Kidney (tissue), 14 donors: ENCODE data around the gene EPHB3. TPM values are rescaled to one million over a fixed set of nuclear protein-coding genes. Genes with fewer than 3 reads are reported as not detected.
A peak's percentile ranks its signal among the peaks of the same experiment; 100 is the strongest.

ENCODE experiments used
- DNase-seq, 5 donors: peaks; one replicate each; pipeline ENCODE4 v3.0.0-alpha.2; 2013 to 2020
- FAIRE-seq: peaks from 2 replicates; lab custom pipeline; 2012; peaks lifted over from hg19 to GRCh38; lab: Jason Lieb, UNC
- H3K27ac ChIP-seq, 2 donors: one replicate each; pipeline ENCODE4 v1.7.0; 2013; ENCODE audit warnings: low read depth in 2 of 2, low read length in 2 of 2, inconsistent platforms in 1 of 2
- H3K27me3 ChIP-seq: one replicate; pipeline ENCODE4 v1.7.1; 2013; ENCODE audit warnings: low read length, inconsistent platforms; ENCODE audit not compliant: control insufficient read depth, insufficient read depth
- H3K36me3 ChIP-seq, 3 donors: one replicate each; pipeline versions ENCODE4 v1.7.0 to v1.7.1; 2013; ENCODE audit warnings: low read length in 3 of 3, control low read depth in 1 of 3, inconsistent platforms in 1 of 3; ENCODE audit not compliant: insufficient read depth in 3 of 3, control insufficient read depth in 2 of 3
- H3K4me1 ChIP-seq, 3 donors: one replicate each; pipeline versions ENCODE4 v1.7.0 to v1.7.1; 2013; ENCODE audit warnings: low read length in 3 of 3, inconsistent platforms in 1 of 3, low read depth in 1 of 3; ENCODE audit not compliant: control insufficient read depth in 2 of 3, insufficient read depth in 2 of 3
- H3K4me3 ChIP-seq, 3 donors: one replicate each; pipeline versions ENCODE4 v1.7.0 to v1.8.1; 2013; ENCODE audit warnings: low read length in 3 of 3, control low read depth in 1 of 3, inconsistent platforms in 1 of 3
- H3K9ac ChIP-seq, 3 donors: one replicate each; pipeline versions ENCODE4 v1.7.0 to v1.7.1; 2013; ENCODE audit warnings: low read length in 3 of 3, control low read depth in 1 of 3, inconsistent platforms in 1 of 3
- H3K9me3 ChIP-seq, 3 donors: one replicate each; pipeline versions ENCODE4 v1.7.0 to v1.7.1; 2013; ENCODE audit warnings: low read length in 3 of 3, control low read depth in 1 of 3, inconsistent platforms in 1 of 3; ENCODE audit not compliant: control insufficient read depth in 2 of 3, insufficient read depth in 1 of 3
- CTCF ChIP-seq: IDR thresholded peaks from 3 replicates; pipeline ENCODE4 v1.5.1; 2012; ENCODE audit warnings: mild to moderate bottlenecking, moderate library complexity, borderline replicate concordance; ENCODE audit not compliant: insufficient read depth; ENCODE audit errors: extremely low read depth
- intact Hi-C: fragments of 100-400 bp; cut with DNase I; formaldehyde crosslinking; loops from one replicate; pipeline ENCODE4 v1.11.1; 2022
- polyA plus RNA-seq: library from polyadenylated mRNA; stranded (reverse); fragments of 350-450 nt; fragmentation: Illumina TruSeq; extraction: RNeasy Lipid Tissue Mini Kit (QIAGEN cat#74804); gene quantifications from one replicate; pipeline ENCODE4 v1.2.3, GENCODE V29; 2014; ENCODE audit warnings: low read depth, low replicate concordance; ENCODE audit not compliant: insufficient read depth
- total RNA-seq: library from RNA; stranded (reverse); fragmentation: NEBNext Ultra II Directional; extraction: Animal tissue kit (Norgen Biotek cat#: 25700); gene quantifications from one replicate; pipeline ENCODE4 v1.2.1, GENCODE V29; 2021
- donor health status: control.
- donor health status: control.
- donor health status: control.
- donor health status: control.
- donor health status: control.
- donor health status: DM: yes; HTN: yes; CAD: no.
- donor health status: Normal renal cell carcinoma (clear cell type).

EPHB3 gene
- total and polyA plus RNA-seq, 2 donors from 2014 or later, result 1.4 to 3.8 TPM

GRCh38 chr3:184580376-184580775 is 18.8 kb downstream of the EPHB3 start:
- peaks cover 0 to 2% (median 0%) of the 10 kb centered on the region in 3 donors for H3K36me3 ChIP-seq
- H3K27me3 ChIP-seq, result no peaks in the 10 kb centered on the region
- DNase-seq, result no peak
- peaks cover 3 to 19% (median 12%) of the 10 kb centered on the region in 3 donors for H3K4me1 ChIP-seq
- H3K9me3 ChIP-seq, result no peaks in the 10 kb centered on the region
- no peak for FAIRE-seq
- no peak overlapping the region for H3K4me3 ChIP-seq
- H3K27ac ChIP-seq, result no peak overlapping the region
- TF ChIP-seq CTCF, result no peak
- no peak overlapping the region for H3K9ac ChIP-seq
- intact Hi-C loops, result no loop called here

- peak overlapping the region in 1 of 2 donors; percentile 32 for H3K27ac ChIP-seq
- intact Hi-C loops, result no loop called here
- peaks cover 0 to 2% (median 0%) of the 10 kb centered on the region in 3 donors for H3K36me3 ChIP-seq
- no peaks in the 10 kb centered on the region for H3K9me3 ChIP-seq
- DNase-seq (no peak), FAIRE-seq (no peak)
- peaks cover 3 to 19% (median 12%) of the 10 kb centered on the region in 3 donors for H3K4me1 ChIP-seq
- H3K4me3 ChIP-seq, result no peak overlapping the region
- no peak for TF ChIP-seq CTCF
- H3K9ac ChIP-seq, result no peak overlapping the region
- H3K27me3 ChIP-seq, result no peaks in the 10 kb centered on the region
These were observed 19.8 kb downstream of the EPHB3 start for GRCh38 chr3:184581331-184581855.

GRCh38 chr3:184582646-184583577 is 21.3 kb downstream of the EPHB3 start:
- TF ChIP-seq CTCF, result no peak
- Histone ChIP-seq H3K36me3 (no peaks in the 10 kb centered on the region), H3K9ac (peak overlapping the region in 2 of 3 donors; percentile 19 to 82), H3K27me3 (no peaks in the 10 kb centered on the region), H3K4me1 (peaks cover 3 to 19% (median 12%) of the 10 kb centered on the region in 3 donors), H3K9me3 (no peaks in the 10 kb centered on the region), H3K4me3 (peak overlapping the region; percentile 16 to 75 (median 57)), H3K27ac (peak overlapping the region; percentile 63 to 74)
- intact Hi-C loops, result no loop called here
- DNase-seq (peak in 2 of 5 donors; percentile 71 to 75), FAIRE-seq (no peak)
